ENCODE results near the gene NSMF.

Gene NSMF

DNA sequence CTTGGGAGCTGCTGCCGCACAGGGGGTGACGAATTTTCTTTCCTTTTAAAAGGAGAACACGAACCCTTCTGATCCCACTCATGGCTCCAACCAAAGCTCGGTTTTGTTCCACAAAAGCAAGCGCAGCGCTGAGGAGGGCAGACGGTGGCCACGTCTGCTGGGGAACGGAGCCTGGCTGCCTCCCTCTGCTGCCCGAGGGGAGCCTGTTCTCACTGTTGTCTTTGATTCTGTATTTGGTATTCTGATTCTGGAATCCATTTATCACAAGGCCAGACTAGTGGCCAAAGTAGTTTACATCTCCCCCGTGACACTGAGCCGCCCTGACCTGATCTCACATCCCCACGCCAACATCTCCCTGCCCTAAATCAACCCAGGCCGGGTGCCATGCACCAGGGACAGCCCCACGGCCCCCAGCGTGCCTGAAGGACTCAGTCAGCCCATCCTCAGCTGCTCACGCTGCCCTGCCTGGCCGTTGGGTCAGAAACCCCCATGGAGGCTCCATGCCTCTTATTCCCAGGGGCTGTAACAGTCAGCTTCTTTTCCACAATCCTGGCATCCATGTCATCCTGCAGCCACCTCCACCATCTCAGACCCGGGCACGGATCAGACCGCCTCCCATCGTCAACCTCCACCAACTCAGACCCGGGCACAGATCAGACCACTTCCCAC lies 6.7 kb upstream of the NSMF start:
- Histone ChIP-seq H3K4me2 (ENCODE audit: low read length) (no peak overlapping the region), H3K4me3 (ENCODE audit: low read length) (no peak overlapping the region), H3K4me1 (ENCODE audit: low read length) (peaks cover 11% of the 10 kb centered on the region; the same call in 1 of the 2 replicates), H2AFZ (ENCODE audit: low read depth, low read length) (no peak overlapping the region), H3K27ac (ENCODE audit: low read length) (no peak overlapping the region), H3K36me3 (replicated peaks; ENCODE audit: low read depth, low read length) (no peaks in the 10 kb centered on the region), H3K9me3 (ENCODE audit: insufficient read depth, low read length) (no peaks in the 10 kb centered on the region), H3K27me3 (ENCODE audit: low read depth, low read length) (no peaks in the 10 kb centered on the region), H4K20me1 (ENCODE audit: insufficient read depth, low read length) (no peaks in the 10 kb centered on the region), H3K9ac (ENCODE audit: low read length) (no peak overlapping the region), H3K79me2 (ENCODE audit: low read length) (no peaks in the 10 kb centered on the region)
- no peak for TF ChIP-seq EZH2phosphoT487 (IDR thresholded peaks at IDR 0.05; ENCODE audit: low read depth)
- TF ChIP-seq, protein P1, sequence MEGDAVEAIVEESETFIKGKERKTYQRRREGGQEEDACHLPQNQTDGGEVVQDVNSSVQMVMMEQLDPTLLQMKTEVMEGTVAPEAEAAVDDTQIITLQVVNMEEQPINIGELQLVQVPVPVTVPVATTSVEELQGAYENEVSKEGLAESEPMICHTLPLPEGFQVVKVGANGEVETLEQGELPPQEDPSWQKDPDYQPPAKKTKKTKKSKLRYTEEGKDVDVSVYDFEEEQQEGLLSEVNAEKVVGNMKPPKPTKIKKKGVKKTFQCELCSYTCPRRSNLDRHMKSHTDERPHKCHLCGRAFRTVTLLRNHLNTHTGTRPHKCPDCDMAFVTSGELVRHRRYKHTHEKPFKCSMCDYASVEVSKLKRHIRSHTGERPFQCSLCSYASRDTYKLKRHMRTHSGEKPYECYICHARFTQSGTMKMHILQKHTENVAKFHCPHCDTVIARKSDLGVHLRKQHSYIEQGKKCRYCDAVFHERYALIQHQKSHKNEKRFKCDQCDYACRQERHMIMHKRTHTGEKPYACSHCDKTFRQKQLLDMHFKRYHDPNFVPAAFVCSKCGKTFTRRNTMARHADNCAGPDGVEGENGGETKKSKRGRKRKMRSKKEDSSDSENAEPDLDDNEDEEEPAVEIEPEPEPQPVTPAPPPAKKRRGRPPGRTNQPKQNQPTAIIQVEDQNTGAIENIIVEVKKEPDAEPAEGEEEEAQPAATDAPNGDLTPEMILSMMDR (IDR thresholded peaks at IDR 0.05; ENCODE audit: low read depth, low read length), result no peak

DNA sequence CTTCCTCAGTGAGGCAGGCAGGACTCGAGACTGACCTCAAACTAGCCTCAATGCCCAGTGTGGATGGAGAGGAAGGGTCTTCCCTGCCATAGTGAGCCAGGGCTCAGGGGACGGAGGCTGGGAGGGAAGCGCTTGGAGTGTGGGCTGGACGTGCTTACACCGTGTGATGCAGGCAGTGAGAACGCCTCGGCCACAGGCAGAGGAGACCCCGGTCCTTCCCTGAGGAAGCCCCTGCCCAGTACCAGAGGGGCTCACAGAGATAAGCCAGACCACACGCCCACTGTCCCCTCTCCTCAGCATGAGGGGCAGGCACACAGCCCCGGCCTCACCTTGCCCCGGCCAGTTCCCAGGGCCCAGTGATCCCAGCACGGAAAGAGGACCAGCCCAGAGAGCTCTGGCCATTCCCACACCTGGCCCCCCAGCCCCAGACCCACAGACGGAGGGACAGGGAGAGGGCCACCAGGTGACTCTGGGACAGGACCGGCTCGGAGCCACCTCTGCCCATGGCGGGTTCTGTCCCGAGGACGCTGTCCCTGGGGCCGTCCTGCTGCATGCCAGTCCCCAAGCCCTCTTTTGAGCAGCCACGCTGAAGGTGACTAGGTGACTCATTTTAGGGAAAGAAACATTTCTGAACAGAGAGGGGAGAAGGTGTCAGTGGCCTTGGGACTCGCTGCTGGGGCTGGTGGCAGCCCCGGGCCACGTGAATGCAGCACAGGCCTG lies 6.0 kb upstream of the NSMF start:
- H3K4me2 ChIP-seq (ENCODE audit: low read length), result no peak overlapping the region
- no peaks in the 10 kb centered on the region for H4K20me1 ChIP-seq (ENCODE audit: insufficient read depth, low read length)
- H3K27me3 ChIP-seq (ENCODE audit: low read depth, low read length), result no peaks in the 10 kb centered on the region
- no peaks in the 10 kb centered on the region for H3K79me2 ChIP-seq (ENCODE audit: low read length)
- no peak overlapping the region for H2AFZ ChIP-seq (ENCODE audit: low read depth, low read length)
- TF ChIP-seq EZH2phosphoT487 (IDR thresholded peaks at IDR 0.05; ENCODE audit: low read depth), result no peak
- TF ChIP-seq, protein P1 (IDR thresholded peaks at IDR 0.05; ENCODE audit: low read depth, low read length), result no peak
- H3K9me3 ChIP-seq (ENCODE audit: insufficient read depth, low read length), result no peaks in the 10 kb centered on the region
- no peak overlapping the region for H3K4me3 ChIP-seq (ENCODE audit: low read length)
- no peak overlapping the region for H3K9ac ChIP-seq (ENCODE audit: low read length)
- peaks cover 13% of the 10 kb centered on the region; the same call in 1 of the 2 replicates for H3K4me1 ChIP-seq (ENCODE audit: low read length)
- no peaks in the 10 kb centered on the region for H3K36me3 ChIP-seq (replicated peaks; ENCODE audit: low read depth, low read length)
- H3K27ac ChIP-seq (ENCODE audit: low read length), result no peak overlapping the region

DNA sequence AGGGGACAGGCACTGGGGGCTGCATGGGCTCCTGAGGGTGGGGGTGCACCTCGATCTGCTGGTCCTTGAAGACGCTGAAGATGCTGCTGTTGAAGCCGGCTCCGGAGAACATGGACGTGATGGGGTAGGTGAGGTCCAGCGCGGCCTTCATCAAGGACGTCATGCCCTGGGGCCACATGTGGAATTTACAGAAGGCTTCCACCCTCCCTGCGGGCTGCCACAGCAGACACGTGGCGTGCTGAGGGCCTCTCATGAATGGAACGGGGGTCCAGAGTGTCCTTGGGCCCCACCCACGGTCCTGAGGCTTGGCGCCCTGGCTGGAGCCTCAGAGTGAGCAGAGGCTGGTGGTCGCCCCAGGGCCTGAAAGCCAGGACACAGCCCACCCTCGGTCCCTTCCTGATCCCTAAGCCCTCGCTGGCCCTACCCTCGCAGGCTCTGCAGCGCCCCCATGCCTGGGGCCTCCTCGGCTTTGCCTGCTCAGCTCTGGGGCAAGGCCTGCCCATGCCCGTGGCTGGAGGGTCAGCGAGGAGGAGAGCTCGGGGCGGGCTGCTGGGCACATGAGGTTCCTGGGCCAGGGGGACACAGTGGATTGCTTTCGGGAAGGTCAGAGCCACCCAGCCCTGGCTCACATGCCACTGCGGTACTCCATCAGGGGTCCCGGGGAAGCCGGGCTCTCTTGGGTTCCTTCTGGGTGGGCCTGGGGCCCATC lies 5.3 kb upstream of the NSMF start:
- H3K27ac ChIP-seq (ENCODE audit: low read length), result no peak overlapping the region
- no peaks in the 10 kb centered on the region for H3K79me2 ChIP-seq (ENCODE audit: low read length)
- H3K4me3 ChIP-seq (ENCODE audit: low read length), result no peak overlapping the region
- no peak overlapping the region for H3K9ac ChIP-seq (ENCODE audit: low read length)
- no peaks in the 10 kb centered on the region for H3K9me3 ChIP-seq (ENCODE audit: insufficient read depth, low read length)
- H3K36me3 ChIP-seq (replicated peaks; ENCODE audit: low read depth, low read length), result no peaks in the 10 kb centered on the region
- H2AFZ ChIP-seq (ENCODE audit: low read depth, low read length), result no peak overlapping the region
- no peaks in the 10 kb centered on the region for H4K20me1 ChIP-seq (ENCODE audit: insufficient read depth, low read length)
- H3K4me2 ChIP-seq (ENCODE audit: low read length), result no peak overlapping the region
- no peaks in the 10 kb centered on the region for H3K27me3 ChIP-seq (ENCODE audit: low read depth, low read length)
- peaks cover 21% of the 10 kb centered on the region for H3K4me1 ChIP-seq (ENCODE audit: low read length)
- no peak for TF ChIP-seq EZH2phosphoT487 (IDR thresholded peaks at IDR 0.05; ENCODE audit: low read depth)
- TF ChIP-seq, protein P1 (IDR thresholded peaks at IDR 0.05; ENCODE audit: low read depth, low read length), result no peak

DNA sequence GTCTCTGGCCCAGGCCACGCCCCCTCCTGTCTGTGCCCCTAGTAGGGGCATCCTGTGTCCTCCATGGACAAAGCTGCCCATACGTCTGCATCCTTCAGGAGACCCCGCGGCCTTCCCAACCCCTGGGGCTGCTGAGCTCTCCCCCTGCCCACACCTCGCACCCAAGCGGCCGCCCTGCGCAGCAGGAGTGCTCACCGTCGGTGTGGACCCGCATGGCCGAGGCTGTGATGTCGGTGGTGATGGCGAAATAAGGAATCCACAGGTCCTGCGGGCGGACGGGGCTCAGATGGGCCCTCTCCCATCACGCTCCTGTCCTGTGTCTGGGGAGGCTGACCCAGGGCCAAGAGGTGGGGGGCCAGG lies 4.8 kb upstream of the NSMF start:
- Histone ChIP-seq H4K20me1 (ENCODE audit: insufficient read depth, low read length) (no peaks in the 10 kb centered on the region), H3K9me3 (ENCODE audit: insufficient read depth, low read length) (no peaks in the 10 kb centered on the region), H3K4me3 (ENCODE audit: low read length) (no peak overlapping the region), H3K9ac (ENCODE audit: low read length) (no peak overlapping the region), H3K79me2 (ENCODE audit: low read length) (peaks cover 2% of the 10 kb centered on the region; the same call in 1 of the 2 replicates), H3K27ac (ENCODE audit: low read length) (no peak overlapping the region), H2AFZ (ENCODE audit: low read depth, low read length) (no peak overlapping the region), H3K36me3 (replicated peaks; ENCODE audit: low read depth, low read length) (no peaks in the 10 kb centered on the region), H3K4me2 (ENCODE audit: low read length) (no peak overlapping the region), H3K4me1 (ENCODE audit: low read length) (peaks cover 21% of the 10 kb centered on the region), H3K27me3 (ENCODE audit: low read depth, low read length) (no peaks in the 10 kb centered on the region)
- no peak for TF ChIP-seq EZH2phosphoT487 (IDR thresholded peaks at IDR 0.05; ENCODE audit: low read depth)
- TF ChIP-seq, protein P1 (IDR thresholded peaks at IDR 0.05; ENCODE audit: low read depth, low read length), result no peak
